Measurements from ENCODE around the gene CYB5R3. TPM values are rescaled to one million over a fixed set of nuclear protein-coding genes. Genes with fewer than 3 reads are reported as not detected.

The CYB5R3 gene
- total RNA-seq, 1 donor from 2014 or later, result 11.8 TPM

DNA sequence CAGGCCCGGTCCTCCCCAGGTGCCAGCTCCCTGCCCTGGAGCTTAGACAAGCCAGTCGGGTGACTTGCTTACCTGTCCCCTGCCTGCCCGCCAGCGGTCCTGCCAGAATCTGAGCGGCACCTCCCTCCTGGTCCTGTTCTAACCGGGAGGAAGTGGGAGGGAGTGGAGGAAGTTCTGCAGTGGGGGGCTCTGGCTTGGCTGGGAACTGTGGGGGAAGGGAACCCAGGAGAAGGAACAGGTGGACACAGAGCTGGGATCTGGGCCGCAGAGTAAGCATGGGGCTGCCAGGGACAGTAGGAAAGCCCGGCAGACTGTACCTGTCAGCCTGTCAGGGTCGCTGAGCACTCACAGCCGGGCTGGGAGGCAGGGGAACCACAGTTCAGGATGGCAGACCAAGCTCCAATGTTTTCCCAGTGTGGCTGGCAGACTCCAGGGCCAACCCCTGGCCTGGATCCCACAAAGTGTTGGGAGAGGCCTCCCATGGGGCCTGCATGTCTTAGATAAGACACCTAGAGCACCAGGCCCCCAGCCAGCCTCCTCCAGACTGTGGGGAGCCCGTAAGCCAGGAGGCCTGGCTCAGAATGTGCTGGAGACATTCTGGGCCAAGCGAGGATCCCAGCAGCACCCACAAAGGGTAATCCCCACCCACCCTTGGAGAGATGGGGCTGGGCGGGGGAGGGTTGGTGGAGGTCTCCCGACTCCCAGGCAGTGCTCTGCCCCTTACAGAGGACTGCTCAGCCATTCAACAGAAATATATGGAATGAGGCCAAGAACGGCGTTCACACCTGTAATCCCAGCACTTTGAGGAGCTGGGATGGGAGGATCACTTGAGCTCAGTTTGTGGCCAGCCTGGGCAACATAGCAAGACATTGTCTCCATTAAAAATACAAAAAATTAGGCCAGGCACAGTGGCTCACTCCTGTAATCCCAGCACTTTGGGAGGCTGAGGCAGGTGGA lies 2.3 kb downstream of the CYB5R3 start:
- FAIRE-seq, result no peak
- DNase-seq (ENCODE audit: low spot score in 2 of 2), result peak in 1 of 2 donors; percentile 33

DNA sequence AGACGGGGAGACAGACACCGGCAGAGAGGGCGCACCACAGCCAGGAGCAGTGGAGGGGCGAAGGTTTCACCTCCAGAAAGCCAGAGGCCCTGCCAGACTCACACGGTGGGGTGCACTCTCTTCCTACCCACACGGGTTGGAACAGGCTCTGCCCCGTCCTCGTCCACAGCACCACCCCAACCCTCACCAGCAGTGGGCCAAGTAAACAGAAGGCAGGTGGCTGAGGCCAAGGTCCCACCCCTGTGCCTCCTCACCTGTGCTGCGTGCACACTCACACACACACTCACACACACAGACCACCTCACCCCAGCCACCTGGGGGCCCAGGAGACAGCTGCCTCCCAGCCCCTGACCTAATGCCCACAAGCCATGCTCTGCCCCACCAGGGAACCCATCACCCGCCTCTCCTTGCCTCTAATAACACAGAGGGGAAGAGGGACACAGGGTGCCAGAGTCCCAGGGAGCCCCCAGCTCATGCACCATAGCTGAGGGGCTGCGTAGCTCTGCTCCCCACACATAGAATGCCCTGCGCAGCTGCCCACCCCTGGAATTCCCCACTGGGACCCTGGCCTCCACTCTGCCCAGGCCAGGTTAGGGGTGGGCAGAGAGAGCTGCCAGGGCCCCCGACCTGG lies 3.1 kb downstream of the CYB5R3 start:
- no peak for FAIRE-seq
- no peak for DNase-seq (ENCODE audit: low spot score in 2 of 2)

DNA sequence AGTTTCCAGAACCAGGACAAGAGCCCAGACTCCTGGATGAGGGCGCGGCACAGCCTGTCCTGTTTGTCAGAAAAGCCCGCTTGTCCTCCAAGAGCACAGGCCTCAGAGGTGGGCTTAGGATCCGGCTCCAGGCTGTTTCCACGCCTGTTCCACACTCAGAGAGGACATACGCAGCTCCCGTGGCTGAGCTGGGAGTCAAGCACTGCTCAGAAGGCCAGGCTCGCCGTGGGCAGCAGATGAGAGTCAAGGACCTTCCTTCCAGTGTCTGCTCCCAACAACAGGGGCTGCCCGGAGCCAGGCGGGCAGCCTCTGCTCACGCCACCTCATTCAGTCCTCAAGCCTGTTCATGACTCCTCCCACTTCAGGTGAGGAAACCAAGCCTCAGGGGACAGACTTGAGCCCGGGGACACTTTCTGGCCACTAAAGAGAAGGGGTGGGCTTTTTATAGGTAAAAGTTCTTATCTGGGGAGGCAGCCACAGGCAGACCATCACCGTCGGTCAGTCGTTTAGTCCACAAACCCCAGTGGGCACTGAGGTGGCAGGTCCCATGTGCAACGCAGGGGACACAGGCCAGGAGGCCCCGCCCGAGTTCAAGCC lies 3.8 kb downstream of the CYB5R3 start:
- FAIRE-seq (no peak), DNase-seq (ENCODE audit: low spot score in 2 of 2) (peak; percentile 28 to 33)

DNA sequence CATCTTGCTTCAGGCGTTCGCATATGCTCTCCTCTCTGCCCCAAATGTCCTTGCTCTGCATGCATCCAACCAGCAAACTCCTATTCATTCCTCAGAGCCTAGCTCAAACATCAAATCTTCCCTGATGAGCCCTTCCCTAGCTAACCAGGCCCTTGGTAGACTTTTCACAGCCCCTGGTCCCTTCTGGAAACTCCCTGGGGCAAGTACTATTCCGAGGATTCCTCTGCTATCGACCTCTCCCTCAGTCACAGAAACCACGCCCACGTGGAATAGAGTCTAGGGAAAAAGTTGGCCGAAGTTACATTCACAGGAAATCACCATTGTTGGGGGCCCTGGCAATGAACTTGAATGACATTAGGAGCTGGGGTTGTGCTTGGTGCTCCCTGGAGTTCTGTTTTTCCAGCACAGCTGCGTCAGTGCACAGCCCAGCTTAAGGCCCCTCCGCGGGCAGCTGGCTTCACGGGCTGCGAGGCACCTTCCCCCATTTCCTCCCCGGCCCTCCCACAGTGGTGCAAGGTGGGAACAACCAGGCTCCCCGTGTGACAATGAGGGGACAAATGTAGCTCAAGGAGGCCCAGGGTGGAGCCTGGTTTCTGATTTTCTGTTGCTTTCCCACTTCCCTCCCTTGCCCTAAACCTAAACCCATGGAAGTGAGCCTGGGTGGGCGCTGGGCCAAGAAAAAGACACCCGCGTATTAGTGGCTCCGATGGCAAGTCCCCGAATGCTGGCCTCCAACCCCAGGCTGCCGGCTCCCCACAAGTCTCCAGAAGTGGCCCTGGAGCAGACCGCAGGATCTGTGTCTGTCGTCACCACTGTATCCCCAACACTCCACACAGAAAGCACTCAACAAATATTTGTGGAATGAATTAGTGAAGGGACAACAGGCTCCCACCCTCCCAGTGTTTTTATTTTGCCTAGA lies 4.5 kb downstream of the CYB5R3 start:
- DNase-seq (ENCODE audit: low spot score in 2 of 2), result peak in 1 of 2 donors; percentile 35
- no peak for FAIRE-seq

DNA sequence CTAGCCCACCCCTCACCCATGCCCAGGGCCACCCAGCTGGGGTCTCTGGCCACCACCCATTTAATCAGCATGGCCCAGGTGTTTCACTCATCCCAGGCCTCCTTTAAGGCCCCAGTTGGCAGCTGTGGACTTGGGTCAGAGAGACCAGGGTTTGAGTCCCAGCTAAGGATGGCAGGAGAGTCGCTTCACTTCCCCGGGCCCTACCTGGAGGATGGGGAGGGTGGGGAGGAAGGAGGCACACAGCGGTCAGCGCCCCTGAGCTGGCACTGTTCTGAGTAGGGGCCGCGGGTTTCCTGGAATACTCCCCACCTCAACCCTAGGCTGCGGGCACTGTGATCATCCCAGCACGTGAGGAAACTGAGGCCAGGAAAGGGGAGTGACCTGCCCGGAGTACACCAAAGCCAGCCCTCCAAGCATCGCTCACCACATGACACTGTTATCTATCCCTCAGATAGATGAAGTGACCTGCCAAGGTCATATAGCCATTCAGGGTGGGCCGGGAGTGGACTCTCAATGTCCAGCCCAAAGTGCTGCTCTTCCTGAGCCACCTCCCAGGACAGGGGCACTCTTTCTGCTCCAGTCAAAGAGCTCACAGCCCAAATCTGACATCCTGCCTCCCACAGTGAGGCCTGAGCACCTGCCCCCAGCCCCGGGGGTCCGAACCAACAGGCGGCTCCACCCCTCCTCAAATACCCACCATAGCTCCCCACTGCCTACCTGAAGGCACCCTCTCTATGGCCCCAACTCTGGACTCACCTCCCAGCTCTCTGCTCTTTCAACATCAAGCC lies 5.4 kb downstream of the CYB5R3 start:
- no peak for FAIRE-seq
- peak in 1 of 2 donors; percentile 8 for DNase-seq (ENCODE audit: low spot score in 2 of 2)

DNA sequence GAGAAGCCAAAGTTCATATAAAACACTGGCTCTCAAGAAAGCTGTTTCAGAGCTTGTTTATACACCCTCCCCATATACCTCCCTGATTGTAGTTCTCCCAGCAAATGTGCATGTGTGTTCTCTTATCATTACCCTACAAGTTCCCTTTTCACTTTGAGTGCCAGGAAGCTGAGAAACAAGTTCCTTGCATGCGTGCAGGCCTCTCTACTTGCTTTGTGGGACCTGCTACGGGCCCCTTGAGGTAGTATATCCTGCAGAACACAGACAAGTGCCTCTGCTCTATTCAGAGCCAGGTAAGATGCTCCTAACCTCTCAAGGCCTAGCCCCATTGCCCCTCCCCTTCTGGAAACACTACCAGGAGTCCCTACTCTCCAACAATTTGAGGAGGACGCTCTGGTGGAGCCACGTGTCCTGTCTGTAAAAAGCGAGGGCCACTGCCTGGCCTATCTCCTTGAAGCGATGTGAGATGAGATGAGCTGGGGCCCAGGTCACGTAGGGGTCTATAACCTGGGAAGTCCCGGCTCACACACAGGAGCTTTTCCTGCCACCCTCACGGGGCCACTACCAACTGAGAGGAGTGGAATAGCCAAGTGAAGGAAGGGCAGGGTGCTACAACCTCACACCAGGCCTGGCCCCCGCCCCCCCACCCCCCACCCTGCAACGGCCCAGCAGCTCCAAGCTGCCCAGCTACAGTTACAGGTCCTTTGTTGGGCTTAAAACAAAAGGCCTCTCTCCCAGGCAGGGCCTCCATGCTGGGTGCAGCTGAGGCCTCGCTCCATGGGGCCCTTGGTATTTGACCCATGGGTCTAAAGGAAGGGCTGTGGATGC lies 6.2 kb downstream of the CYB5R3 start:
- peak in 1 of 2 donors; percentile 28 for DNase-seq (ENCODE audit: low spot score in 2 of 2)
- FAIRE-seq, result no peak

DNA sequence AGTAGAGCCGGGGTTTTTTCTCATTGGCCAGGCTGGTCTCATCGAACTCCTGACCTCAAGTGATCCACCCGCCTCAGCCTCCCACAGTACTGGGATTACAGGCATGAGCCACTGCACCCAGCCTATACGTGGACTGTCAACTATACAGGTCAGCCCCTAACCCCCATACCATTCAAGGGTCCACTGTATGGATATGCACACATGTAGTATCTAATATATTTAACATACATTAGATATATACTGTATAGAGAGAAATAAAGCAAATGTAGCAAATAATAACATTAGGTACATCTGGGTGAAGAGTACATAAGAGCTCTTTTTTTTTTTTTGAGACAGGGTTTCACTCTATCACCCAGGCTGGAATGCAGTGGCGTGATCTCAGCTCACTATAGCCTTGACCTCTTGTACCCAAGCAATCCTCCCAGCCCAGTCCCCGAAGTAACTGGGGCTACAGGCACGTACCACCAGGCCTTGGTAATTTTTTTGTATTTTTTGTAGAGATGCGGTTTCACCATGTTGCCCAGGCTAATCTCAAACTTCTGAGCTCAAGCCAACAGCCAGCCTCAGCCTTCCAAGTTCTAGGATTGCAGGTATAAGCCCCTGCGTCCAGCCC lies 7.3 kb downstream of the CYB5R3 start:
- FAIRE-seq (no peak), DNase-seq (ENCODE audit: low spot score in 2 of 2) (no peak)

DNA sequence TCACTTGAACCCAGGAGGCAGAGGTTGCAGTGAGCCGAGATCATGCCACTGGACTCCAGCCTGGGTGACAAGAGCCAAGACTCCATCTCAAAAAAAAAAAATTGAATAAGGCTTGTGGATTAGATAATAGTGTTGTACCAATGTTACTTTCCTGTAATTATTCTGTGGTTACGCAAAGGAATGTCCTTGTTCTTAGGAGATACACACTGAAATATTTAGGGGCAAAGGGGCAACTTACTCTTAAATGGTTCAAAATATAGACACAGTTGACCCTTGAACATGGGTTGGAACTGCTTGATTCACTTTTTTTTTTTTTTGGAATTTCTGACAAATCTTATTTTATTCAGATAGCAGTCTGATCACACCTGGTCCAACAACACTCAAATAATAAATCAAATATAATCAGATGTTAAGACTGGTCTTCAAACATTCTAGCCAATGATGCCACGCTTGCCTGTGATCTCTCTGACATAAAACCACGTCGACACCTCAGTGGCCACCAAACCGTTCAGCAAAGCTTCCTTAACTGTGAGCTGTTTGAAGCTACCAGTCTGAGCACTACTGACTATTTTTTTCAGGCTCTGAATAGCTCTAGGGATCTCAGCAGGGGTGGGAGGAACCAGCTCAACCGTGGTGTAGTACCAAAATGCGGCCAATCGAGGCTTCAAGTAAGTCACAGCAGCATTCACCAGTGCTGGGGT lies 9.5 kb downstream of the CYB5R3 start:
- FAIRE-seq (no peak), DNase-seq (ENCODE audit: low spot score in 2 of 2) (no peak)

DNA sequence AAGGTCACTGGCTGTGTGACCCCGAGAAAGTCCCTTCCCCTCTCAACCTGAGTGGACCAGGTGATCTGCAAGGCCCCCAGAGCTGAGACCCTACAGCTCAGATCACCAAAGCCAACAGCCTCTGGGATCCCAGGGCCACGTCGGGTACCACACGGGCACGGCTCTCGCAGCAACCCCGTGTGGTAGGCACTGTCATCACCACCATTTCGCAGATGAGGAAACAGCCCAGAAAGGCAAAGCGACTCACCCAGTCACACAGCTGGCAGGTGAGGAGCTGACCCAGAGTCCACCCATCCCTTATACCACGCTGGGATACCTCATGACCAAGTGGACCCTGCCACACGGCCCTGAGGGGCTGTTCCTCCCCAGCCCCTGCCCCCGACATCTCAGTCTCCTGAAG lies 11.6 kb downstream of the CYB5R3 start:
- no peak for DNase-seq (ENCODE audit: low spot score in 2 of 2)
- no peak for FAIRE-seq

DNA sequence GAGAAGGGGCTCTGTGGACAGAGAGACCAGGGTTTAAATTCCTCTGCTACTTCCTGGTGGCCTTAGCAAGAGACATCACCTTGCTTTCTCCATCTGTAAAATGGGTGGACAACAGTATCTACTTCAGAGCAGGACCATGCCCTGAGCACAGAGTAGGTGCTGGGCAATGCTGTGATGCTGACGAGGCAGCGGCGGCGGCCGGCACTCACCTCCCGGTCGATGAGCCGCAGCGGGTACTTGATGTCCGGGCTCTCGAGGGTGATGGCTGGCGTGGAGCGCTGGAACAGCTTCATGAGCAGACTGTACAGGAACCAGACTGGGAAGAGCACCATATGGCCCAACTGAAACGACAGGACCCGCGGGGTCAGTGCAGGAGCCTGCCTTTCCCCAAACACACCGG lies 12.7 kb downstream of the CYB5R3 start:
- FAIRE-seq, result no peak
- DNase-seq (ENCODE audit: low spot score in 2 of 2), result no peak

DNA sequence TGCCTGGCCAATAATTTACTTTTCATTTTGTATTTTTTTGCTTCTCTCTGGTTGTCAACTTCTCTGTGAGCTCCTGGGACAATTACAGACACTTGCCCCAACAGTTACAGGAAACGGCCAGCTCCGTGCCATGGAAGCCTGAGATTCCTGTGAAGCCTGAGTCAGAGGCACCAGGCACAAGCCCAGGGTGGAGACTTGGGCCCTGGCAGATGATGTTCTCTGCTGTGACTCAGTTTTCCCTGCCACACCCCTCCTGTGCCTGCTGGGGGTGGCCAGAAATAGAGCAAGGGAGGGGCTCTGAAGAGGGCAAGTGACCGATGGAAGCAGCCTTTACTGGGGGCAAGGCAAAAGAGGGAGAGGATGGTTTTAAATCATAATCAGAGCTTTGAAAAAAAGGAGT lies 13.7 kb downstream of the CYB5R3 start:
- FAIRE-seq (no peak), DNase-seq (ENCODE audit: low spot score in 2 of 2) (no peak)

DNA sequence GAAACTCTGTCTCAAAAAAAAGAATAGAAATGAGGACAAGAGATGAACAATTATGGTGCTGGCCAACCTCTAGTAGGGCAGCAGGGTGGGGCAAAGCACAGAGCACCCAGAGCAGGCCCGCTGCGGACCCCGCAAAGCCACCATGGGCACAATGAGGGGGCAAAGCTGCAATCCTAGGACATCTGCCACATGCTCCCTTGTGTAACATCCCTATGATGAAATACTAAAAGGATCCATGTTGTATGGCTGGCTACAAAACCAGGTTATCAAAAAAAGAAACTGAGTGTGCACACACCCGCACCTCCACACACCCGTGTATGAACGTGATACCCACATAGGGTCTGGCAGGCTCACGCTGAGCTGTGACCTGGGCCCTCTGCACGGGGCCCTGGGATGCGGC lies 16.2 kb downstream of the CYB5R3 start:
- no peak for FAIRE-seq
- no peak for DNase-seq (ENCODE audit: low spot score in 2 of 2)

DNA sequence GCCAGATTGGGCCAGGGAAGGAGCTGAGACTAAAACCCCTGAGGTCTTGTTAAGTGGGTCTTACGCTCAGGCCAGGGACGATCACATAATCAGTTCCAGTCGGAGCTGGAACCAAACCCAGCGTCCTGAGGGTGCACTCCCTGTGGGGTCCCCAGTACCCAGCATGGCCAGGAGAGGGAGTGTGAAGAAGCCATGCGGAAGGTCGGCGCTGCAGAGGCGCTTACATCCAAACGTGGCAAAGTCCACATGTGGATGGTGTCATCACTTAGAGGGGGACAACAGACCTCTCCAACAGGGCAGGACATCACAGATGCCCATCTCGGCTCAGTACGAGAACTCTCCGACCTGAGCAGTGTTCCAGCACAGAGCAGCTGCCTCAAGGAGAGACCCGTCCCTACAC lies 17.1 kb downstream of the CYB5R3 start:
- no peak for FAIRE-seq
- no peak for DNase-seq (ENCODE audit: low spot score in 2 of 2)

DNA sequence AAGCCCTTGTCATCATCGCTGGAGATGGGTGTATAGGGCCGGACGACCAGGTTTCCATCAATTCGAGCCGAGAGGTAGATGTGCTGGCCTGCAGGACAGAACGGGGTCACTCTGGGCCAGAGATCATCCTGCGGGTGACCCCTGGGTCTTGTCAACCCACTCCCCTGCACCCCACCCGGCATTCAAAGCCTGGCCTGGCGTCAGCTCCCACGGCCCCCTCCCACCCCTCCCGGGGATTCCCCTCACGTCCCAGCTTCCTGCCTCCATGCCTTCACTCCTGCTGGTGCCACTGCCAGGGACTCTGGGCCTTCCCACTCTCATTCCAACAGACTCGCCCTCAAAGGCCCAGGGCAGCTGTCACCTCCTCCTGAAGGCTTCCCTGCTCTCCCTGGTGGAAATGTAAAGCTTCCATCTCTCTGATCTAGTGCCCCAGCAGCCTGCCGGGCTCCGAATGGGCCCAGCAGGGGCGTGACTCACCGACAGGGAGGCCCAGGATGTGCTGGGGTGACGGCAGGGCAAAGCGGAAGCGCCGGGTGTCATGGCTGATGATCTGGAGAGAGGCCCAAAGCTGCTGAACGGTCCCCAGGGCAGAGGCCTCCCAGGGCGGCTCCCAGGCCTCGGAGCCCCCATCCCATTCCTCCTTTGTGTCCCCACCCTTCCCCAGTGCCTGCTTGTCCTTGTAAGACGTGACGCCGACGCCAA lies 18.1 kb downstream of the CYB5R3 start:
- DNase-seq (ENCODE audit: low spot score in 2 of 2), result no peak
- FAIRE-seq, result no peak

DNA sequence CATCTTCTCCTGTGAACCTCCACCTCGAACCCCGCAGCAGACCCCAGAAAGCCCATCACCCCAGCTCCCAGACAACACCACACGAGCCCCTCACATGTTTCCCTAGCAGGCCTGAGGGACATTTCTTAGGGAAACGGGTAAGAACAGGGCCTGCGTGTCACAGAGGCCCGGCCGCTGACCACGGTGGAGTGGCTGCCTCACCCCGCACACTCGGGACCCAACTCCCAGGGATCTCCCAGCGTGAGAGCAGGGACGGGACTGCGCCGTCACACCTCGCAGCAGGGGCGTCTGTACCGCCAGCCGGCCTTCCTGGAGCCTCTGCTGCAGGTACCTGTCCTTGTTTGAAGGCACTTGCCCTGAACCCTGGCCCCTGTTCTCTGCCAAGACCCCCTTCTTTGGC lies 19.0 kb downstream of the CYB5R3 start:
- FAIRE-seq (no peak), DNase-seq (ENCODE audit: low spot score in 2 of 2) (no peak)

DNA sequence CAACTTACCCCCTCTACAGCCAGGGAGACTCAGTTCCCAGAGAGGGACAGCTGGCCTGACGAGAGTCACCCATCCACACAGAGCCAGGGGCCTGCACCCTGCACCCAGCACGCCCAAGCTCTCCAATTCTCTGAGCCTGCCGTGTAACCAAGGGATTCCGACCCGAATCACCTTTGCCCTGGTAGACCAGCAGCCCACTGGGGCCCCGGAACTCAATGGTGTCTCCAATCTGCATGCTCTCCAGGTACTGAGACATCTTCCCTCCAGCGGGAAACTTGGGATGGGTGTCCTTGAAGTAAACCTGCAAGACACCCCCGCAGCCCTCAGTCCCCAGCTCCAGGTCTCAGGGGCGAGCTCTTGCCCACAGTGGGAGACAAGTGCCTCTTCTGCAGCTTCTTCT lies 21.2 kb downstream of the CYB5R3 start:
- DNase-seq (ENCODE audit: low spot score in 2 of 2) (no peak), FAIRE-seq (no peak)
